NB4 (cell line): ENCODE data around the gene ITPK1.

Source experiments
- CTCF ChIP-seq: IDR thresholded peaks from one replicate; pipeline ENCODE4 v1.5.1; 2012; ENCODE audit warnings: low read depth, low read length
- MAX ChIP-seq: IDR thresholded peaks from 2 replicates; pipeline ENCODE4 v1.6.1; 2011; ENCODE audit warnings: low read depth, low read length
- MYC ChIP-seq: IDR thresholded peaks from 2 replicates; pipeline ENCODE4 v1.6.1; 2011; ENCODE audit warnings: low read depth, low read length
- POLR2A ChIP-seq: IDR thresholded peaks from 2 replicates; pipeline ENCODE4 v1.6.1; 2011; ENCODE audit warnings: mild to moderate bottlenecking; ENCODE audit not compliant: insufficient read length; ENCODE audit errors: extremely low read depth

- TF ChIP-seq CTCF (no peak), POLR2A (no peak), MAX (no peak), MYC (no peak)
These were observed 21.4 kb downstream of the ITPK1 start for GRCh38 chr14:93094121-93094918.
